CD14-positive monocyte (primary cell): Measurements from ENCODE around the gene PEX19. TPM values are rescaled to one million over a fixed set of nuclear protein-coding genes. Genes with fewer than 3 reads are reported as not detected.

Experiments
- DNase-seq, 3 donors: peaks; one replicate each; pipeline ENCODE4 v3.0.0-alpha.2; 2011 to 2022
- H2AFZ ChIP-seq: 2 replicates; pipeline ENCODE4 v1.6.0; 2012; ENCODE audit warnings: mild to moderate bottlenecking, low read depth, low read length, inconsistent platforms; ENCODE audit not compliant: insufficient read depth, poor library complexity, severe bottlenecking
- H3K27ac ChIP-seq, 2 donors: 1 replicate in 1 of 2; 2 replicates in 1 of 2; pipeline ENCODE4 v1.5.1; 2012 to 2013; ENCODE audit warnings: low read length in 2 of 2, control low read depth in 1 of 2, inconsistent platforms in 1 of 2, low read depth in 1 of 2, mild to moderate bottlenecking in 1 of 2
- H3K27me3 ChIP-seq, 2 donors: one replicate each; pipeline versions ENCODE4 v1.6.0 to v1.6.1; 2011 to 2013; ENCODE audit warnings: low read length in 2 of 2; ENCODE audit not compliant: control insufficient read depth in 2 of 2, insufficient read depth in 2 of 2
- H3K36me3 ChIP-seq, 2 donors: replicated peaks in 1 of 2; 1 replicate in 1 of 2; 2 replicates in 1 of 2; pipeline versions ENCODE4 v1.5.1 to v1.6.1; 2012 to 2013; ENCODE audit warnings: low read length in 2 of 2, control low read depth in 1 of 2, inconsistent platforms in 1 of 2, mild to moderate bottlenecking in 1 of 2; ENCODE audit not compliant: insufficient read depth in 2 of 2, control insufficient read depth in 1 of 2
- H3K4me1 ChIP-seq, 2 donors: 1 replicate in 1 of 2; 2 replicates in 1 of 2; pipeline versions ENCODE4 v1.5.1 to v1.6.1; 2012 to 2013; ENCODE audit warnings: low read length in 2 of 2, control low read depth in 1 of 2, inconsistent platforms in 1 of 2, mild to moderate bottlenecking in 1 of 2, moderate library complexity in 1 of 2; ENCODE audit not compliant: insufficient read depth in 2 of 2, control insufficient read depth in 1 of 2
- H3K4me2 ChIP-seq: replicated peaks from 2 replicates; pipeline ENCODE3; 2012; ENCODE audit warnings: low read length, moderate library complexity, mild to moderate bottlenecking; ENCODE audit not compliant: poor library complexity, severe bottlenecking; ENCODE audit errors: extremely low read depth
- H3K4me3 ChIP-seq, 3 experiments: fragments of 200-600 bp in 1 of 3; sonication (generic) in 1 of 3; replicated peaks in 1 of 3; 1 replicate in 2 of 3; 2 replicates in 1 of 3; pipeline ENCODE4 v1.5.1; 2011 to 2013; ENCODE audit warnings: low read length in 3 of 3, mild to moderate bottlenecking in 3 of 3, control low read depth in 2 of 3, low read depth in 2 of 3, inconsistent platforms in 1 of 3, moderate library complexity in 1 of 3
- H3K79me2 ChIP-seq: 2 replicates; pipeline ENCODE4 v1.6.0; 2012; ENCODE audit warnings: mild to moderate bottlenecking, control low read depth, inconsistent platforms, low read length, moderate library complexity; ENCODE audit not compliant: insufficient read depth
- H3K9ac ChIP-seq: 2 replicates; pipeline ENCODE4 v1.6.0; 2017; ENCODE audit warnings: low read length, mild to moderate bottlenecking; ENCODE audit not compliant: insufficient read depth, poor library complexity, severe bottlenecking
- H3K9me3 ChIP-seq, 2 donors: replicated peaks in 1 of 2; 1 replicate in 1 of 2; 2 replicates in 1 of 2; pipeline versions ENCODE4 v1.5.1 to v1.6.1; 2012 to 2013; ENCODE audit warnings: low read length in 2 of 2, control low read depth in 1 of 2; ENCODE audit not compliant: control insufficient read depth in 1 of 2, insufficient read depth in 1 of 2
- H4K20me1 ChIP-seq: 2 replicates; pipeline ENCODE4 v1.6.0; 2012; ENCODE audit warnings: mild to moderate bottlenecking, low read length, control low read depth, moderate library complexity; ENCODE audit not compliant: insufficient read depth
- H3K27ac Mint-ChIP-seq, 7 donors: one replicate each; pipeline ENCODE4 v1.8.0; 2020; ENCODE audit warnings: mild to moderate bottlenecking in 7 of 7, mixed read lengths in 7 of 7, moderate library complexity in 6 of 7, inconsistent platforms in 2 of 7
- H3K27me3 Mint-ChIP-seq, 3 donors: one replicate each; pipeline ENCODE4 v1.8.0; 2021 to 2022; ENCODE audit warnings: low read depth in 3 of 3, mild to moderate bottlenecking in 3 of 3, mixed read lengths in 3 of 3, moderate library complexity in 3 of 3, inconsistent platforms in 1 of 3
- H3K36me3 Mint-ChIP-seq, 2 donors: one replicate each; pipeline ENCODE4 v1.8.0; 2020; ENCODE audit warnings: mixed read lengths in 2 of 2, inconsistent platforms in 1 of 2, mild to moderate bottlenecking in 1 of 2
- H3K4me1 Mint-ChIP-seq: one replicate; pipeline ENCODE4 v1.8.0; 2020; ENCODE audit warnings: mild to moderate bottlenecking, mixed read lengths
- H3K4me3 Mint-ChIP-seq, 2 donors: one replicate each; pipeline ENCODE4 v1.8.0; 2020; ENCODE audit warnings: mild to moderate bottlenecking in 2 of 2, mixed read lengths in 2 of 2, moderate library complexity in 1 of 2
- H3K9me3 Mint-ChIP-seq, 7 donors: one replicate each; pipeline ENCODE4 v1.8.0; 2020 to 2022; ENCODE audit warnings: mixed read lengths in 7 of 7, mild to moderate bottlenecking in 6 of 7, moderate library complexity in 6 of 7, inconsistent platforms in 2 of 7
- WGBS: methylation state at CpG from one replicate; pipeline ENCODE4 v1.1.5; 2013; ENCODE audit warnings: missing lambda C conversion rate; ENCODE audit not compliant: insufficient coverage; 5-methylcytosine and 5-hydroxymethylcytosine counted together
- intact Hi-C, 2 donors: fragments of 100-400 bp; cut with micrococcal nuclease; formaldehyde crosslinking; loops; one replicate each; pipeline versions ENCODE4 v1.15.0 to v1.15.1; 2023
- polyA plus RNA-seq, 3 donors: library from polyadenylated mRNA; depleted of rRNA in 1 of 3; unstranded in 2 of 3; stranded (reverse) in 1 of 3; fragments of 300-500 nt in 2 of 3; fragments of >200 nt in 1 of 3; fragmentation: Illumina TruSeq in 2 of 3; gene quantifications; 1 replicate in 2 of 3; 2 replicates in 1 of 3; pipeline ENCODE4 v1.2.3, GENCODE V29; 2012 to 2021
- TF ChIP-seq, protein P1 (sequence below): fragments of 200-600 bp; IDR thresholded peaks from one replicate; pipeline ENCODE4 v1.8.0; 2022; ENCODE audit warnings: antibody characterized with exemption, mild to moderate bottlenecking

The PEX19 gene
- polyA plus RNA-seq, 3 donors: 17.4 to 38.2 (median 37.4) TPM

GRCh38 chr1:160251011-160251410 is 33.9 kb downstream of the PEX19 start:
- Histone ChIP-seq H3K9ac (no peak overlapping the region), H3K27ac (no peak overlapping the region), H3K4me1 (no peaks in the 10 kb centered on the region), H3K9me3 (no peaks in the 10 kb centered on the region), H3K36me3 (peaks cover 13 to 40% of the 10 kb centered on the region in 2 donors), H2AFZ (no peak overlapping the region), H3K27me3 (no peaks in the 10 kb centered on the region), H3K79me2 (peaks cover 72% of the 10 kb centered on the region), H3K4me3 (no peak overlapping the region), H3K4me2 (no peak overlapping the region), H4K20me1 (peaks cover 44% of the 10 kb centered on the region)
- peaks cover 32 to 49% of the 10 kb centered on the region in 2 donors for H3K36me3 Mint-ChIP-seq
- TF ChIP-seq, protein P1, sequence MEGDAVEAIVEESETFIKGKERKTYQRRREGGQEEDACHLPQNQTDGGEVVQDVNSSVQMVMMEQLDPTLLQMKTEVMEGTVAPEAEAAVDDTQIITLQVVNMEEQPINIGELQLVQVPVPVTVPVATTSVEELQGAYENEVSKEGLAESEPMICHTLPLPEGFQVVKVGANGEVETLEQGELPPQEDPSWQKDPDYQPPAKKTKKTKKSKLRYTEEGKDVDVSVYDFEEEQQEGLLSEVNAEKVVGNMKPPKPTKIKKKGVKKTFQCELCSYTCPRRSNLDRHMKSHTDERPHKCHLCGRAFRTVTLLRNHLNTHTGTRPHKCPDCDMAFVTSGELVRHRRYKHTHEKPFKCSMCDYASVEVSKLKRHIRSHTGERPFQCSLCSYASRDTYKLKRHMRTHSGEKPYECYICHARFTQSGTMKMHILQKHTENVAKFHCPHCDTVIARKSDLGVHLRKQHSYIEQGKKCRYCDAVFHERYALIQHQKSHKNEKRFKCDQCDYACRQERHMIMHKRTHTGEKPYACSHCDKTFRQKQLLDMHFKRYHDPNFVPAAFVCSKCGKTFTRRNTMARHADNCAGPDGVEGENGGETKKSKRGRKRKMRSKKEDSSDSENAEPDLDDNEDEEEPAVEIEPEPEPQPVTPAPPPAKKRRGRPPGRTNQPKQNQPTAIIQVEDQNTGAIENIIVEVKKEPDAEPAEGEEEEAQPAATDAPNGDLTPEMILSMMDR: no peak
- H3K9me3 Mint-ChIP-seq: no peaks in the 10 kb centered on the region
- H3K4me3 Mint-ChIP-seq: no peak overlapping the region
- H3K27ac Mint-ChIP-seq: peak overlapping the region in 2 of 7 donors; percentile 34 to 60
- peaks cover 0 to 3% (median 0%) of the 10 kb centered on the region in 3 donors for H3K27me3 Mint-ChIP-seq
- intact Hi-C loops: loop anchor here (5.0 to 10.0 kb wide), 3 partner anchors 146 to 164 kb away; no protein-coding TSS in a partner anchor
- no peaks in the 10 kb centered on the region for H3K4me1 Mint-ChIP-seq
- DNase-seq: no peak

GRCh38 chr1:160247053-160247452 is 37.9 kb downstream of the PEX19 start:
- intact Hi-C loops: no loop called here
- H3K27ac Mint-ChIP-seq: no peak overlapping the region
- Histone ChIP-seq H3K27ac (no peak overlapping the region), H3K4me3 (no peak overlapping the region), H3K9me3 (no peaks in the 10 kb centered on the region), H3K4me2 (no peak overlapping the region), H3K9ac (no peak overlapping the region), H3K79me2 (peaks cover 77% of the 10 kb centered on the region), H4K20me1 (peaks cover 76% of the 10 kb centered on the region), H3K27me3 (no peaks in the 10 kb centered on the region), H2AFZ (no peak overlapping the region), H3K4me1 (no peaks in the 10 kb centered on the region), H3K36me3 (peaks cover 26 to 51% of the 10 kb centered on the region in 2 donors)
- peaks cover 51 to 53% of the 10 kb centered on the region in 2 donors for H3K36me3 Mint-ChIP-seq
- H3K4me3 Mint-ChIP-seq: no peak overlapping the region
- TF ChIP-seq, protein P1: no peak
- H3K4me1 Mint-ChIP-seq: no peaks in the 10 kb centered on the region
- no peaks in the 10 kb centered on the region for H3K9me3 Mint-ChIP-seq
- DNase-seq: no peak
- peaks cover 0 to 3% (median 0%) of the 10 kb centered on the region in 3 donors for H3K27me3 Mint-ChIP-seq
- no CpG with 5 or more reads among the region's 1 CpG for WGBS
